ENCODE data around the gene MYH13. TPM values are rescaled to one million over a fixed set of nuclear protein-coding genes. Genes with fewer than 3 reads are reported as not detected.

The MYH13 gene
- total RNA-seq, 1 experiment from 2014 or later = not detected

DNA sequence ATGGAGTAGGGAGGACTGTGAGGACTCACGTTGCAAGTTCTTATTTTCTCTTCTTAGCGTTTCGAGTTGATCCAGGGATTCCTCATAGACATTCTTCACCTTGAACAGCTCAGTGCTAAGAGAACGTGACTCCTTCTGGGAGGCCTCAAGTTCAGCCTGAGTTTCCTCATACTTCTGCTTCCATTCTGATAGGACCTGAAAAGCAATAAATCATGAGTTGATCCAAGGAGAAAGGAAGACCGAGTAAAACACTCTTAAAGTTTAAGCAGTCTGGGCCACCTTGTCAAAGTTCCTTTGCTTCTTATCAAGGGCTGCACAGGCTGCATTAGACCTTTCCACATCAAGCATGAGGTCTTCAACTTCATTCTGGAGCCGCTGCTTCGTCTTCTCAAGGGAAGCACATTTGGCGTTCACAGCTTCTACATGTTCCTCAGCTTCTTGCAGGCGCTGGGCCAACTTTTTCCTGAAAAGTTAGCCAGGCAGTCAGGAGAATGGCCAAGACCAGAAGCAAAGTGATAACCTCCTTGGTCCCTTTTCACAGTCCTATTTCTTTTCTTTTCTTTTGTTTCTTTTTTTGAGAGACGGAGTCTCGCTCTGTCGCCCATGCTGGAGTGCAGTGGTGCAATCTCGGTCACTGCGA, 23.8 kb upstream of the MYH13 start:
- BruUV-seq (replicated peaks) = no TSS peak
- Mint-ChIP-seq H3K4me1 (ENCODE audit: insufficient read depth, unreplicated experiment) (no peaks in the 10 kb centered on the region), H3K27me3 (ENCODE audit: insufficient read depth, unreplicated experiment) (peaks cover 66% of the 10 kb centered on the region), H3K9me3 (ENCODE audit: unreplicated experiment) (no peaks in the 10 kb centered on the region), H3K4me3 (ENCODE audit: unreplicated experiment) (no peak overlapping the region), H3K27ac (ENCODE audit: low read depth, unreplicated experiment) (no peak overlapping the region), H3K36me3 (ENCODE audit: insufficient read depth, unreplicated experiment) (no peaks in the 10 kb centered on the region)
- TF ChIP-seq, protein P1, sequence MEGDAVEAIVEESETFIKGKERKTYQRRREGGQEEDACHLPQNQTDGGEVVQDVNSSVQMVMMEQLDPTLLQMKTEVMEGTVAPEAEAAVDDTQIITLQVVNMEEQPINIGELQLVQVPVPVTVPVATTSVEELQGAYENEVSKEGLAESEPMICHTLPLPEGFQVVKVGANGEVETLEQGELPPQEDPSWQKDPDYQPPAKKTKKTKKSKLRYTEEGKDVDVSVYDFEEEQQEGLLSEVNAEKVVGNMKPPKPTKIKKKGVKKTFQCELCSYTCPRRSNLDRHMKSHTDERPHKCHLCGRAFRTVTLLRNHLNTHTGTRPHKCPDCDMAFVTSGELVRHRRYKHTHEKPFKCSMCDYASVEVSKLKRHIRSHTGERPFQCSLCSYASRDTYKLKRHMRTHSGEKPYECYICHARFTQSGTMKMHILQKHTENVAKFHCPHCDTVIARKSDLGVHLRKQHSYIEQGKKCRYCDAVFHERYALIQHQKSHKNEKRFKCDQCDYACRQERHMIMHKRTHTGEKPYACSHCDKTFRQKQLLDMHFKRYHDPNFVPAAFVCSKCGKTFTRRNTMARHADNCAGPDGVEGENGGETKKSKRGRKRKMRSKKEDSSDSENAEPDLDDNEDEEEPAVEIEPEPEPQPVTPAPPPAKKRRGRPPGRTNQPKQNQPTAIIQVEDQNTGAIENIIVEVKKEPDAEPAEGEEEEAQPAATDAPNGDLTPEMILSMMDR (IDR thresholded peaks at IDR 0.05; ENCODE audit: unreplicated experiment) = no peak
- POLR2A ChIA-PET = no interaction called here
- no peak for DNase-seq (ENCODE audit: unreplicated experiment)
- CTCF ChIA-PET = no interaction called here
- intact Hi-C loops (cut with micrococcal nuclease) = no loop called here

DNA sequence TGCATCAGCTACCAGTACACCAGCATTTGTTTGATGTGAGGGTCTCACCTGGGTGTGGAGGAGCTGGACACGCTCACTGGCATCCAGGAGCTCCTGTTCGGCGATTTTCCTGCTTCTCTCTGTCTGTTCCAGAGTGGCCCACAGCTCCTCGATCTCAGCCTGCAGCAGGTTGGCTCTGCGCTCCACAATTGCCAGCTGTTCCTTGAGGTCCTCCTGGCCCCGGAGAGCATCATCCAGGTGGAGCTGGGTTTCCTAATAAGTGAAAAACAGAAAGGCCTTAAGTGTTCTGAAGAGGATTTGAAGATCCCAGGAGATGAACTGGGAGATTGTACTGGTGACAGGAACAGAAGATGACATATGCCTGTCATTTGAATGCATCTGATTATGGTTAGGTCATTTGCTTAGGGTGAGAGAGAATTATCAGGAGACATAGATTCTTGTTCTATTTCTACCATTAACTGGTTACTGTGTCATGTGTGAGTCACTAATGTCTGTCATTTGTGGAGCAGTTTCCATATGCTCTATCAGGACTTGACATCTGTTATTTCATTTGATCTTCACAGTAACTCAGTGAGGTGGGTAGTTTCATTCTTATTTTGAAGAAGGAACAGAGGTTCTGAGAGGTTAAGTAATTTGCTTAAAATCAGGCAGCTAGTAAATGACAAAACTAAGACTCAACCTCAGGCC, 21.5 kb upstream of the MYH13 start:
- ChIA-PET CTCF (no interaction called here), POLR2A (no interaction called here)
- Mint-ChIP-seq H3K27me3 (ENCODE audit: insufficient read depth, unreplicated experiment) (peaks cover 68% of the 10 kb centered on the region), H3K36me3 (ENCODE audit: insufficient read depth, unreplicated experiment) (no peaks in the 10 kb centered on the region), H3K27ac (ENCODE audit: low read depth, unreplicated experiment) (no peak overlapping the region), H3K4me1 (ENCODE audit: insufficient read depth, unreplicated experiment) (no peaks in the 10 kb centered on the region), H3K4me3 (ENCODE audit: unreplicated experiment) (no peak overlapping the region), H3K9me3 (ENCODE audit: unreplicated experiment) (no peaks in the 10 kb centered on the region)
- intact Hi-C loops (cut with micrococcal nuclease) = no loop called here
- DNase-seq (ENCODE audit: unreplicated experiment) = no peak
- no TSS peak for BruUV-seq (replicated peaks)
- TF ChIP-seq, protein P1 (IDR thresholded peaks at IDR 0.05; ENCODE audit: unreplicated experiment) = no peak

DNA sequence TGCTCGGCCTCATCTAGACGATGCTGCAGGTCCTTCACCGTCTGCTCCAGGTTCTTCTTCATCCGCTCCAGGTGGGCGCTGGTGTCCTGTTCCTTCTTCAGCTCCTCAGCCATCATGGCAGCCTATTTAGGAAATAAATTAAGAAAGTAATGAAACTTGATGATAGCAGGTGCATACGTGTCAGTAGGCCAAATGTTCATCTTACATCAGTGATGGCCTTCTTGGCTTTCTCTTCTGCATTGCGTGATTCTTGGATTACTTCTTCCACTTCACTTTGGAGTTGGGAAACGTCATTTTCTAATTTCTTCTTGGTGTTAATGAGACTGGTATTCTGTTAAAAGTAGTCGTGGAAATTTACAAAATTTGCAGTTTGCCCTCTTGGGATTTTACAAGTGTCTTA, 20.1 kb upstream of the MYH13 start:
- Mint-ChIP-seq H3K9me3 (ENCODE audit: unreplicated experiment) (no peaks in the 10 kb centered on the region), H3K27me3 (ENCODE audit: insufficient read depth, unreplicated experiment) (peaks cover 83% of the 10 kb centered on the region), H3K4me1 (ENCODE audit: insufficient read depth, unreplicated experiment) (no peaks in the 10 kb centered on the region), H3K27ac (ENCODE audit: low read depth, unreplicated experiment) (no peak overlapping the region), H3K4me3 (ENCODE audit: unreplicated experiment) (no peak overlapping the region), H3K36me3 (ENCODE audit: insufficient read depth, unreplicated experiment) (no peaks in the 10 kb centered on the region)
- intact Hi-C loops (cut with micrococcal nuclease) = no loop called here
- POLR2A ChIA-PET = no interaction called here
- CTCF ChIA-PET = no interaction called here
- no TSS peak for BruUV-seq (replicated peaks)
- no peak for DNase-seq (ENCODE audit: unreplicated experiment)
- TF ChIP-seq, protein P1 (IDR thresholded peaks at IDR 0.05; ENCODE audit: unreplicated experiment) = no peak

DNA sequence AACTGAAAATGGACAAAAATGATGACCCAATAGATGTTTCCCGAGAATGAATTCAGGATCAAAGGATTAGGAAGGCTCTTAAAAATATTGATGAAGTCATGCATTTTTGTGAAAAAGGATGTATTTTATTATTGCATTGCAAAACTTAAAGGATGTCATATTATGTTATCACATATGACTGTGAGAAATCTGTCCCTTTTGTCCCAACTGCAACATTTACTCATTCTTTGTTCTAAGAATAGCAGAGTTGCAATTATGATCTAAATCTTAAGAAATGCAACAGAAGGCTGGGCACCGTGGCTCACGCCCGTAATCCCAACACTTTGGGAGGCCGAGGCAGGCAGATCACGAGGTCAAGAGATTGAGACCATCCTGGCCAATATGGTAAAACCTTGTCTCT, 13.1 kb upstream of the MYH13 start:
- no peak for DNase-seq (ENCODE audit: unreplicated experiment)
- Mint-ChIP-seq H3K9me3 (ENCODE audit: unreplicated experiment) (no peaks in the 10 kb centered on the region), H3K36me3 (ENCODE audit: insufficient read depth, unreplicated experiment) (no peaks in the 10 kb centered on the region), H3K4me3 (ENCODE audit: unreplicated experiment) (no peak overlapping the region), H3K27me3 (ENCODE audit: insufficient read depth, unreplicated experiment) (peaks cover 28% of the 10 kb centered on the region), H3K4me1 (ENCODE audit: insufficient read depth, unreplicated experiment) (no peaks in the 10 kb centered on the region), H3K27ac (ENCODE audit: low read depth, unreplicated experiment) (no peak overlapping the region)
- intact Hi-C loops (cut with micrococcal nuclease) = no loop called here
- no TSS peak for BruUV-seq (replicated peaks)
- TF ChIP-seq, protein P1 (IDR thresholded peaks at IDR 0.05; ENCODE audit: unreplicated experiment) = no peak
- POLR2A ChIA-PET = no interaction called here
- CTCF ChIA-PET = no interaction called here

Data from MCF 10A (cell line).